ENCODE results near the gene KRT27.
A peak's percentile ranks its signal among the peaks of the same experiment; 100 is the strongest.

KRT27 gene

GRCh38 chr17:40726919-40727318 lies 55.4 kb downstream of the KRT27 start:
- no peak for TF ChIP-seq POU6F1 (CRISPR knock-in tag; IDR thresholded peaks at IDR 0.05; ENCODE audit: borderline replicate concordance, low read depth)
- TF ChIP-seq CREB5 (CRISPR knock-in tag; IDR thresholded peaks at IDR 0.05; ENCODE audit: low read depth) = no peak
- no peak for TF ChIP-seq OSR1 (CRISPR knock-in tag; IDR thresholded peaks at IDR 0.05)
- TF ChIP-seq SNAI2 (CRISPR knock-in tag; IDR thresholded peaks at IDR 0.05) = no peak
- no peak for TF ChIP-seq ESRRG (CRISPR knock-in tag; IDR thresholded peaks at IDR 0.05)
- TF ChIP-seq ZNF70 (CRISPR knock-in tag; IDR thresholded peaks at IDR 0.05) = no peak
- TF ChIP-seq RARB (CRISPR knock-in tag; IDR thresholded peaks at IDR 0.05) = no peak
- no peak for TF ChIP-seq ZNF565 (CRISPR knock-in tag; conservative IDR thresholded peaks at IDR 0.05; ENCODE audit: low read depth)
- TF ChIP-seq BACH2 (CRISPR knock-in tag; IDR thresholded peaks at IDR 0.05; ENCODE audit: borderline replicate concordance) = no peak
- no peak for TF ChIP-seq TCF4 (CRISPR knock-in tag; IDR thresholded peaks at IDR 0.05; ENCODE audit: borderline replicate concordance)
- no peak for TF ChIP-seq ZFP30 (CRISPR knock-in tag; IDR thresholded peaks at IDR 0.05)
- ATAC-seq = peak; percentile 30; the same call in 1 of the 3 replicates
